Measurements from ENCODE around the gene ZNF32.

- TF ChIP-seq JUN (IDR thresholded peaks at IDR 0.05; ENCODE audit: borderline replicate concordance, insufficient read depth, insufficient read length, low read depth): no peak
- no peak for TF ChIP-seq CTCF (IDR thresholded peaks at IDR 0.05; ENCODE audit: extremely low read depth in 1 of 2, insufficient read depth in 1 of 2, low read depth in 1 of 2, low read length in 2 of 2)
- no peak for TF ChIP-seq MYC (IDR thresholded peaks at IDR 0.05; ENCODE audit: low read depth, low read length)
- no peak for TF ChIP-seq POLR2A (IDR thresholded peaks at IDR 0.05; ENCODE audit: low read depth, low read length)
- no peak for TF ChIP-seq MAX (IDR thresholded peaks at IDR 0.05; ENCODE audit: insufficient read depth, insufficient read length)
- no peak for TF ChIP-seq EZH2 (IDR thresholded peaks at IDR 0.05; ENCODE audit: borderline replicate concordance, low read depth, low read length, severe bottlenecking)
- TF ChIP-seq POLR2AphosphoS5 (IDR thresholded peaks at IDR 0.05; ENCODE audit: insufficient read depth, low read depth, low read length): no peak
Measured at GRCh38 chr10:43667761-43668386, 19.2 kb upstream of the ZNF32 start.
